Gastroesophageal sphincter (tissue), 3 donors: ENCODE results near the gene CREBL2.

ENCODE experiments used
- CTCF ChIP-seq, 4 experiments: fragments of 200-600 bp in 2 of 4; fragments of 450-650 bp in 2 of 4; sonication (generic) in 1 of 4; IDR thresholded peaks; one replicate each; pipeline ENCODE4 v1.5.1; 2017 to 2019; ENCODE audit warnings: antibody characterized with exemption in 4 of 4, mild to moderate bottlenecking in 2 of 4, moderate library complexity in 2 of 4
- EP300 ChIP-seq: sonication (generic); formaldehyde crosslinking; IDR thresholded peaks from one replicate; pipeline ENCODE4 v1.6.1; 2017; ENCODE audit warnings: antibody characterized with exemption, mild to moderate bottlenecking
- POLR2A ChIP-seq, 2 donors: fragments of 450-650 bp; IDR thresholded peaks; one replicate each; pipeline ENCODE4 v1.6.1; 2017; ENCODE audit warnings: antibody characterized with exemption in 2 of 2, mild to moderate bottlenecking in 2 of 2, moderate library complexity in 1 of 2
- POLR2AphosphoS5 ChIP-seq: sonication (generic); formaldehyde crosslinking; IDR thresholded peaks from one replicate; pipeline ENCODE4 v1.6.1; 2017; ENCODE audit warnings: antibody characterized with exemption

GRCh38 chr12:12654691-12655460 is 43.2 kb downstream of the CREBL2 start:
- TF ChIP-seq POLR2AphosphoS5: no peak
- TF ChIP-seq CTCF (IDR thresholded peaks at IDR 0.05): no peak
- TF ChIP-seq POLR2A (IDR thresholded peaks at IDR 0.05): no peak
- TF ChIP-seq EP300: no peak
